BJ (cell line): ENCODE data around the gene PREPL. TPM values are rescaled to one million over a fixed set of nuclear protein-coding genes. Genes with fewer than 3 reads are reported as not detected.
A peak's percentile ranks its signal among the peaks of the same experiment; 100 is the strongest.

Source experiments
- CTCF ChIA-PET: fragments of 350-600 bp; formaldehyde crosslinking; extraction: SDS; loops from one replicate; lab custom pipeline; 2021; ENCODE audit warnings: antibody characterized with exemption, inconsistent platforms; lab: Yijun Ruan, JAX
- POLR2A ChIA-PET: fragments of 300-600 bp; sonication (Branson Sonifier 250); formaldehyde crosslinking; extraction: SDS; loops from one replicate; lab custom pipeline; 2021; ENCODE audit warnings: antibody characterized with exemption; lab: Charles Lee
- DNase-seq: peaks from one replicate; pipeline ENCODE4 v3.0.0-alpha.2; 2011; ENCODE audit warnings: low read depth
- H3K27me3 ChIP-seq: 2 replicates; pipeline ENCODE4 v1.6.0; 2011; ENCODE audit warnings: low read length; ENCODE audit not compliant: control insufficient read depth, insufficient read depth
- H3K36me3 ChIP-seq: 2 replicates; pipeline ENCODE4 v1.5.1; 2011; ENCODE audit warnings: low read length; ENCODE audit not compliant: control insufficient read depth, insufficient read depth
- H3K4me3 ChIP-seq: 2 replicates; pipeline ENCODE4 v1.5.1; 2011; ENCODE audit warnings: low read depth, mild to moderate bottlenecking, control low read depth, low read length
- CTCF ChIP-seq: IDR thresholded peaks from 2 replicates; pipeline ENCODE4 v1.5.1; 2011; ENCODE audit warnings: low read depth, mild to moderate bottlenecking, control low read depth, inconsistent platforms, low read length, moderate library complexity; ENCODE audit not compliant: insufficient read depth
- polyA minus RNA-seq: library from RNA; depleted of rRNA, polyadenylated mRNA; stranded (reverse); fragments of >200 nt; gene quantifications from 2 replicates; pipeline ENCODE4 v1.2.3, GENCODE V29; 2011; rRNA and poly(A)+ RNA removed
- polyA plus RNA-seq: library from polyadenylated mRNA; depleted of rRNA; stranded (reverse); fragments of >200 nt; gene quantifications from 2 replicates; pipeline ENCODE4 v1.2.3, GENCODE V29; 2011; rRNA removed

Gene PREPL
- polyA plus RNA-seq = 18.4 and 41.5 TPM in 2 replicates
- polyA minus RNA-seq = 15.5 and 16.1 TPM in 2 replicates

- DNase-seq = peak; percentile 59
- TF ChIP-seq CTCF = no peak
- CTCF ChIA-PET = interaction anchor here (1.1 to 1.8 kb wide), 2 partner anchors 119 to 274 kb away, joined by 3 to 9 read pairs; no protein-coding TSS in a partner anchor
- POLR2A ChIA-PET = interaction anchor here (1.0 kb wide), 1 partner anchor 11 kb away, joined by 3 read pairs; no protein-coding TSS in a partner anchor
- H3K4me3 ChIP-seq = peak within 1 kb of the TSS; percentile 75
- no peaks in the 10 kb centered on the region; the same call in 1 of the 2 replicates for H3K36me3 ChIP-seq
- H3K27me3 ChIP-seq = no peaks in the 10 kb centered on the region
Measured at GRCh38 chr2:44361330-44362206, at the start of gene PREPL, which contains the start of gene CAMKMT. Gene PREPL (minus strand): TSS chr2:44361494. CDS start chr2:44346342, 15,152 bp downstream. Gene CAMKMT (plus strand): TSS chr2:44361947.

- DNase-seq = no peak
- ChIA-PET POLR2A (no interaction called here), CTCF (interaction anchor here (1.4 kb wide), 1 partner anchor 557 kb away, joined by 5 read pairs; no protein-coding TSS in a partner anchor)
- H3K36me3 ChIP-seq = no peaks in the 10 kb centered on the region
- no peaks in the 10 kb centered on the region for H3K27me3 ChIP-seq
- no peak for TF ChIP-seq CTCF
- H3K4me3 ChIP-seq = no peak overlapping the region
Measured at GRCh38 chr2:44398243-44398897, 37.1 kb upstream of the PREPL start.

- Histone ChIP-seq H3K27me3 (no peaks in the 10 kb centered on the region), H3K4me3 (no peak overlapping the region), H3K36me3 (no peaks in the 10 kb centered on the region)
- POLR2A ChIA-PET = no interaction called here
- TF ChIP-seq CTCF = no peak
- CTCF ChIA-PET = interaction anchor here (0.8 to 1.4 kb wide), 3 partner anchors 12 to 558 kb away, joined by 3 to 5 read pairs (median 3); no protein-coding TSS in a partner anchor
- no peak for DNase-seq
Measured at GRCh38 chr2:44397447-44398175, 36.3 kb upstream of the PREPL start.

- Histone ChIP-seq H3K27me3 (no peaks in the 10 kb centered on the region), H3K36me3 (no peaks in the 10 kb centered on the region), H3K4me3 (no peak overlapping the region)
- no peak for DNase-seq
- ChIA-PET POLR2A (no interaction called here), CTCF (interaction anchor here (0.6 to 9.7 kb wide), 11 partner anchors 10 to 564 kb away, joined by 3 to 94 read pairs (median 3); no protein-coding TSS in a partner anchor)
- TF ChIP-seq CTCF = peak; percentile 56
Measured at GRCh38 chr2:44392338-44392943, 31.1 kb upstream of the PREPL start.
